Loucy (cell line): ENCODE measurements around the gene DDX39A.
"Not testable (repeated sequence)": the region's sequence is repeated elsewhere in the genome, so short reads cannot be mapped to it uniquely, and the experiment has no call there.

Source experiments
- H2AFZ ChIP-seq: fragments of 200-600 bp; sonication (generic); 2 replicates; pipeline ENCODE4 v1.6.0; 2016; ENCODE audit warnings: antibody characterized with exemption, mild to moderate bottlenecking, low read length, moderate library complexity
- H3F3A ChIP-seq: fragments of 200-600 bp; 2 replicates; pipeline ENCODE4 v1.6.0; 2016; ENCODE audit warnings: antibody characterized with exemption, low read depth, mild to moderate bottlenecking
- H3K27me3 ChIP-seq: fragments of 200-600 bp; sonication (generic); 2 replicates; pipeline ENCODE4 v1.6.1; 2014; ENCODE audit warnings: low read length, mild to moderate bottlenecking; ENCODE audit not compliant: insufficient read depth, poor library complexity, severe bottlenecking
- H3K36me3 ChIP-seq: fragments of 200-600 bp; sonication (generic); 2 replicates; pipeline ENCODE4 v1.6.1; 2016; ENCODE audit warnings: low read length; ENCODE audit not compliant: insufficient read depth
- H3K4me1 ChIP-seq: fragments of 200-600 bp; sonication (generic); 2 replicates; pipeline ENCODE4 v1.5.1; 2014; ENCODE audit warnings: low read length, mild to moderate bottlenecking; ENCODE audit not compliant: insufficient read depth, poor library complexity, severe bottlenecking
- H3K4me2 ChIP-seq: fragments of 200-600 bp; sonication (generic); 2 replicates; pipeline ENCODE4 v1.6.0; 2014; ENCODE audit warnings: antibody characterized with exemption, low read length, low read depth, mild to moderate bottlenecking; ENCODE audit not compliant: poor library complexity, severe bottlenecking
- H3K4me3 ChIP-seq: fragments of 200-600 bp; sonication (generic); 2 replicates; pipeline ENCODE4 v1.5.1; 2014; ENCODE audit warnings: low read length, mild to moderate bottlenecking, mixed read lengths; ENCODE audit not compliant: poor library complexity, severe bottlenecking
- H3K79me2 ChIP-seq: fragments of 200-600 bp; sonication (generic); 2 replicates; pipeline ENCODE4 v1.6.1; 2014; ENCODE audit warnings: low read length; ENCODE audit not compliant: insufficient read depth
- H3K9ac ChIP-seq: fragments of 200-600 bp; sonication (generic); 2 replicates; pipeline ENCODE4 v1.6.0; 2014; ENCODE audit warnings: mild to moderate bottlenecking, low read depth, low read length, moderate library complexity; ENCODE audit not compliant: poor library complexity, severe bottlenecking
- H3K9me2 ChIP-seq: fragments of 200-600 bp; sonication (generic); replicated peaks from 2 replicates; pipeline ENCODE4 v1.6.1; 2016; ENCODE audit warnings: low read depth, low read length, mixed read lengths
- H3K9me3 ChIP-seq: fragments of 200-600 bp; sonication (generic); 2 replicates; pipeline ENCODE4 v1.6.1; 2014; ENCODE audit warnings: mild to moderate bottlenecking, antibody characterized with exemption, low read length, low read depth; ENCODE audit not compliant: insufficient read depth
- H4K20me1 ChIP-seq: fragments of 200-600 bp; sonication (generic); 2 replicates; pipeline ENCODE4 v1.6.0; 2014; ENCODE audit warnings: antibody characterized with exemption, low read length, mild to moderate bottlenecking; ENCODE audit not compliant: insufficient read depth, poor library complexity, severe bottlenecking
- CTCF ChIP-seq: fragments of 200-600 bp; sonication (generic); conservative IDR thresholded peaks from 2 replicates; pipeline ENCODE4 v1.5.1; 2014; ENCODE audit warnings: mild to moderate bottlenecking, antibody characterized with exemption, low read length
- EZH2phosphoT487 ChIP-seq: fragments of 200-600 bp; IDR thresholded peaks from 2 replicates; pipeline ENCODE4 v1.6.1; 2018; ENCODE audit warnings: antibody characterized with exemption, mild to moderate bottlenecking, moderate library complexity, borderline replicate concordance

The DDX39A gene

DNA sequence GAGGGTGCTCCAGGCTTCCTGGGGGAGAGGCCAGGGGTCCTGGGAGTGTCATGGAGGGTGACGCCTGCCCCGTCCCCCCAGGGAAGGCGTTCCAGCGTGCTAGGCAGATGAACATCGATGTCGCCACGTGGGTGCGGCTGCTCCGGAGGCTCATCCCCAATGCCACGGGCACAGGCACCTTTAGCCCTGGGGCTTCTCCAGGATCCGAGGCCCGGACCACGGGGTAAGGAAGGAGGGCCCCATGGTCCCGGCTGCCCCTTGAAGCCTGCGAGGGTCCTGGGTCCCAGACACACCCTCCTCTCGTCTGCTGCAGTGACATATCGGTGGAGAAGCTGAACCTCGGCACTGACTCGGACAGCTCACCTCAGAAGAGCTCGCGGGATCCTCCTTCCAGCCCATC lies 44.6 kb upstream of the DDX39A start:
- peaks cover 56% of the 10 kb centered on the region; the same call in 1 of the 2 replicates for H3K36me3 ChIP-seq
- H3K9me3 ChIP-seq: no peaks in the 10 kb centered on the region
- H3K4me1 ChIP-seq: no peaks in the 10 kb centered on the region
- no peaks in the 10 kb centered on the region for H3K27me3 ChIP-seq
- H3K4me2 ChIP-seq: no peak overlapping the region
- H3K9me2 ChIP-seq: no peaks in the 10 kb centered on the region
- TF ChIP-seq CTCF (no peak), EZH2phosphoT487 (no peak)
- no peak overlapping the region for H3K9ac ChIP-seq
- no peak overlapping the region for H2AFZ ChIP-seq
- no peaks in the 10 kb centered on the region for H3K79me2 ChIP-seq
- H3K4me3 ChIP-seq: no peak overlapping the region
- H4K20me1 ChIP-seq: no peaks in the 10 kb centered on the region
- H3F3A ChIP-seq: no peaks in the 10 kb centered on the region

GRCh38 chr19:14462401-14462800 lies 43.3 kb upstream of the DDX39A start:
- H4K20me1 ChIP-seq, H3K9ac ChIP-seq, H3K9me3 ChIP-seq, H3K4me1 ChIP-seq, H3K4me3 ChIP-seq, H3K9me2 ChIP-seq, H3K79me2 ChIP-seq, H3F3A ChIP-seq, H2AFZ ChIP-seq, H3K4me2 ChIP-seq, H3K27me3 ChIP-seq: not testable (repeated sequence)
- peaks cover 54% of the 10 kb centered on the region; the same call in 1 of the 2 replicates for H3K36me3 ChIP-seq

DNA sequence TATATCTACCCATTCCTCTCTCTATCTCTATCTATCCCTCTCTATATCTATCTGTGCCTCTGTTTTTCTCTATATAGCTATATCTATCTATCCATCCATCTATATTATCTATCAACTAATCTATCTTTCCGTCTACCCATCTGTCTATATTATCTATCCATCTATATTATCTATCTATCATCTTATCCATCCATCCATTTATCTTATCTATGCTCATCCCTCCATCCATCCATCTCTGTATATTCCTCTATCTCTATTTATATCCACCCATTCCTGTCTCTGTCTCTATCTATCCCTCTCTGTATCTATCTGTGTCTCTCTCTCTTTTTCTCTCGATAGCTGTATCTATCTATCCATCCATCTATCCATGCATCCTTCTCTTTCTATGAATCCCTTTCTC lies 41.8 kb upstream of the DDX39A start:
- H3K9me2 ChIP-seq: no peaks in the 10 kb centered on the region
- no peaks in the 10 kb centered on the region for H4K20me1 ChIP-seq
- no peaks in the 10 kb centered on the region for H3F3A ChIP-seq
- H3K4me1 ChIP-seq: no peaks in the 10 kb centered on the region
- H3K4me3 ChIP-seq: no peak overlapping the region
- H2AFZ ChIP-seq: no peak overlapping the region
- TF ChIP-seq EZH2phosphoT487: no peak
- no peak for TF ChIP-seq CTCF
- H3K79me2 ChIP-seq: no peaks in the 10 kb centered on the region
- peaks cover 50% of the 10 kb centered on the region; the same call in 1 of the 2 replicates for H3K36me3 ChIP-seq
- H3K9me3 ChIP-seq: no peaks in the 10 kb centered on the region
- no peak overlapping the region for H3K4me2 ChIP-seq
- H3K9ac ChIP-seq: no peak overlapping the region
- no peaks in the 10 kb centered on the region for H3K27me3 ChIP-seq

GRCh38 chr19:14459703-14460102 lies 40.6 kb upstream of the DDX39A start:
- peaks cover 46% of the 10 kb centered on the region; the same call in 1 of the 2 replicates for H3K36me3 ChIP-seq
- no peaks in the 10 kb centered on the region for H3K9me3 ChIP-seq
- no peak overlapping the region for H3K4me2 ChIP-seq
- H4K20me1 ChIP-seq: no peaks in the 10 kb centered on the region
- H3K9ac ChIP-seq: no peak overlapping the region
- H3K9me2 ChIP-seq: no peaks in the 10 kb centered on the region
- H2AFZ ChIP-seq: no peak overlapping the region
- no peaks in the 10 kb centered on the region for H3K79me2 ChIP-seq
- no peak for TF ChIP-seq EZH2phosphoT487
- no peak for TF ChIP-seq CTCF
- H3K27me3 ChIP-seq: no peaks in the 10 kb centered on the region
- no peak overlapping the region for H3K4me3 ChIP-seq
- H3K4me1 ChIP-seq: no peaks in the 10 kb centered on the region
- no peaks in the 10 kb centered on the region for H3F3A ChIP-seq

GRCh38 chr19:14452303-14452702 lies 33.2 kb upstream of the DDX39A start:
- Histone ChIP-seq H3K36me3 (peaks cover 49% of the 10 kb centered on the region; the same call in 1 of the 2 replicates), H4K20me1 (peaks cover 11% of the 10 kb centered on the region)
- not testable (repeated sequence) for H3K9ac ChIP-seq, H3K4me1 ChIP-seq, H3K4me3 ChIP-seq, H3K27me3 ChIP-seq, H3K79me2 ChIP-seq, H3K4me2 ChIP-seq, H3K9me2 ChIP-seq, H3K9me3 ChIP-seq, H3F3A ChIP-seq, H2AFZ ChIP-seq
